A549 (cell line): ENCODE measurements around the gene MAN2C1. TPM values are rescaled to one million over a fixed set of nuclear protein-coding genes. Genes with fewer than 3 reads are reported as not detected.

Experiments
- ATAC-seq, 2 experiments: fragments of 200-7000 bp in 1 of 2; fragments of >200 bp in 1 of 2; cut with Nextera tagmentation in 1 of 2; cut with Tn5 transposase in 1 of 2; 3 replicates each; pipeline versions ENCODE4 v1.8.0 to v1.9.1; 2018 to 2020; ENCODE audit warnings: mild to moderate bottlenecking in 1 of 2, moderate library complexity in 1 of 2
- CTCF ChIA-PET: fragments of 300-600 bp; sonication (Branson Sonifier 250); formaldehyde crosslinking; extraction: SDS; loops from one replicate; lab custom pipeline; 2021; ENCODE audit warnings: antibody characterized with exemption, inconsistent platforms; lab: Yijun Ruan, JAX
- POLR2A ChIA-PET: fragments of 350-600 bp; formaldehyde crosslinking; extraction: SDS; loops from one replicate; lab custom pipeline; 2021; ENCODE audit warnings: antibody characterized with exemption, inconsistent platforms; lab: Yijun Ruan, JAX
- DNase-seq, 2 experiments: peaks; one replicate each; pipeline versions ENCODE4 v3.0.0 to v3.0.0-alpha.2; 2011 to 2016; ENCODE audit warnings: low read depth in 1 of 2, low spot score in 1 of 2
- FAIRE-seq: peaks from 2 replicates; lab custom pipeline; 2011; peaks lifted over from hg19 to GRCh38; lab: Jason Lieb, UNC
- H3K27ac ChIP-seq, 2 experiments: fragments of >200 bp; sonication (Bioruptor Twin); formaldehyde crosslinking; 3 replicates each; pipeline ENCODE4 v1.5.1; 2016 to 2017
- H3K4me1 ChIP-seq: fragments of >200 bp; sonication (Bioruptor Twin); formaldehyde crosslinking; 3 replicates; pipeline ENCODE4 v1.6.1; 2016
- H3K4me2 ChIP-seq: fragments of >200 bp; sonication (Bioruptor Twin); formaldehyde crosslinking; 3 replicates; pipeline ENCODE4 v1.6.1; 2016
- H3K4me3 ChIP-seq: fragments of >200 bp; sonication (Bioruptor Twin); formaldehyde crosslinking; 3 replicates; pipeline ENCODE4 v1.5.1; 2016
- H3K9me3 ChIP-seq: fragments of >200 bp; sonication (Bioruptor Twin); formaldehyde crosslinking; 3 replicates; pipeline ENCODE4 v1.6.1; 2016
- BHLHE40 ChIP-seq: IDR thresholded peaks from 2 replicates; pipeline ENCODE4 v1.6.1; 2012; ENCODE audit warnings: low read depth, low read length, inconsistent platforms
- CBX8 ChIP-seq: fragments of 200-600 bp; sonication (generic); IDR thresholded peaks from 2 replicates; pipeline ENCODE4 v1.6.1; 2016
- CEBPB ChIP-seq, 2 experiments: fragments of >200 bp in 1 of 2; sonication (Bioruptor Twin) in 1 of 2; formaldehyde crosslinking in 1 of 2; IDR thresholded peaks; 2 replicates each; pipeline ENCODE4 v1.6.1; 2012 to 2016
- CHD2 ChIP-seq: fragments of 150-350 bp; IDR thresholded peaks from 2 replicates; pipeline ENCODE4 v1.6.1; 2014; ENCODE audit warnings: low read length; ENCODE audit not compliant: partially characterized antibody
- E2F6 ChIP-seq: IDR thresholded peaks from 2 replicates; pipeline ENCODE4 v1.6.1; 2012; ENCODE audit warnings: low read depth, borderline replicate concordance
- ELK1 ChIP-seq: fragments of 150-350 bp; IDR thresholded peaks from 2 replicates; pipeline ENCODE4 v1.6.1; 2014; ENCODE audit warnings: low read depth, mild to moderate bottlenecking, low read length
- ESRRA ChIP-seq: fragments of 150-350 bp; IDR thresholded peaks from 2 replicates; pipeline ENCODE4 v1.6.1; 2014; ENCODE audit warnings: mild to moderate bottlenecking, low read length, borderline replicate concordance
- FOSB ChIP-seq: fragments of 250-450 bp; sonication (Bioruptor Pico); IDR thresholded peaks from 2 replicates; pipeline ENCODE4 v1.5.0; 2020; ENCODE audit warnings: mild to moderate bottlenecking, moderate library complexity
- FOSL2 ChIP-seq, 2 experiments: fragments of 450-650 bp in 1 of 2; fragments of >200 bp in 1 of 2; sonication (Bioruptor Twin) in 1 of 2; formaldehyde crosslinking; IDR thresholded peaks; 2 replicates each; pipeline versions ENCODE4 v1.5.0 to v1.6.1; 2016 to 2020; ENCODE audit warnings: mild to moderate bottlenecking in 1 of 2, moderate library complexity in 1 of 2
- HDAC2 ChIP-seq: fragments of 200-600 bp; sonication (generic); IDR thresholded peaks from 2 replicates; pipeline ENCODE4 v1.6.1; 2016
- HEYL ChIP-seq: fragments of 250-450 bp; sonication (Bioruptor Pico); IDR thresholded peaks from 2 replicates; pipeline ENCODE4 v1.8.0; 2021; ENCODE audit warnings: mild to moderate bottlenecking, moderate library complexity
- HOXA7 ChIP-seq: fragments of 250-450 bp; sonication (Bioruptor Pico); IDR thresholded peaks from 2 replicates; pipeline ENCODE4 v1.5.0; 2020; ENCODE audit warnings: mild to moderate bottlenecking, moderate library complexity
- HOXB13 ChIP-seq: fragments of 250-450 bp; sonication (Bioruptor Pico); IDR thresholded peaks from 2 replicates; pipeline ENCODE4 v1.5.0; 2020; ENCODE audit warnings: low read depth, mild to moderate bottlenecking, moderate library complexity
- JUNB ChIP-seq: fragments of >200 bp; sonication (Bioruptor Twin); formaldehyde crosslinking; IDR thresholded peaks from 2 replicates; pipeline ENCODE4 v1.6.1; 2016
- KDM1A ChIP-seq: fragments of 200-600 bp; sonication (generic); IDR thresholded peaks from 2 replicates; pipeline ENCODE4 v1.6.1; 2016; ENCODE audit warnings: low read depth, mild to moderate bottlenecking
- MAFK ChIP-seq: fragments of 450-650 bp; IDR thresholded peaks from 2 replicates; pipeline ENCODE4 v1.6.1; 2014; ENCODE audit not compliant: partially characterized antibody
- MAZ ChIP-seq: fragments of 150-350 bp; IDR thresholded peaks from 2 replicates; pipeline ENCODE4 v1.6.1; 2014; ENCODE audit warnings: antibody characterized with exemption, low read depth, low read length, borderline replicate concordance
- MYC ChIP-seq: IDR thresholded peaks from 2 replicates; pipeline ENCODE4 v1.6.1; 2012; ENCODE audit warnings: mild to moderate bottlenecking, inconsistent platforms, low read length, improper control_type of control experiment, borderline replicate concordance
- PHF8 ChIP-seq: fragments of 200-600 bp; sonication (generic); IDR thresholded peaks from 2 replicates; pipeline ENCODE4 v1.6.1; 2016; ENCODE audit warnings: low read depth, mild to moderate bottlenecking, antibody characterized with exemption, moderate library complexity, borderline replicate concordance
- POLR2A ChIP-seq: IDR thresholded peaks from 2 replicates; pipeline ENCODE4 v1.6.1; 2012; ENCODE audit warnings: mild to moderate bottlenecking, low read length
- RAD21 ChIP-seq, 2 experiments: fragments of >200 bp in 1 of 2; sonication (Bioruptor Twin) in 1 of 2; formaldehyde crosslinking in 1 of 2; IDR thresholded peaks in 1 of 2; conservative IDR thresholded peaks in 1 of 2; 2 replicates in 1 of 2; 3 replicates in 1 of 2; pipeline ENCODE4 v1.6.1; 2012 to 2018; ENCODE audit warnings: inconsistent platforms in 1 of 2
- RARB ChIP-seq: fragments of 250-450 bp; sonication (Bioruptor Pico); IDR thresholded peaks from 2 replicates; pipeline ENCODE4 v1.8.0; 2021; ENCODE audit warnings: mild to moderate bottlenecking, moderate library complexity
- RFX5 ChIP-seq: fragments of 450-650 bp; IDR thresholded peaks from 2 replicates; pipeline ENCODE4 v1.7.1; 2014; ENCODE audit warnings: antibody characterized with exemption, mild to moderate bottlenecking, moderate library complexity
- SMC3 ChIP-seq: fragments of >200 bp; sonication (Bioruptor Twin); formaldehyde crosslinking; IDR thresholded peaks from 3 replicates; pipeline ENCODE4 v1.6.1; 2018; ENCODE audit warnings: inconsistent platforms
- ZFP36 ChIP-seq: fragments of 450-650 bp; IDR thresholded peaks from 2 replicates; pipeline ENCODE4 v1.6.1; 2014; ENCODE audit warnings: borderline replicate concordance; ENCODE audit not compliant: partially characterized antibody
- WGBS: methylation state at CpG from one replicate; pipeline ENCODE4 v1.1.6; 2017; ENCODE audit errors: missing lambda C conversion rate; 5-methylcytosine and 5-hydroxymethylcytosine counted together
- polyA plus RNA-seq, 4 experiments: library from polyadenylated mRNA; depleted of rRNA in 3 of 4; stranded (reverse); fragments of >200 nt; fragmentation: RNase III in 1 of 4; extraction: RNeasy Plus Mini Kit Qiagen cat#74134 plus additional on column Dnase treatment in 1 of 4; gene quantifications; 2 replicates in 3 of 4; 3 replicates in 1 of 4; pipeline ENCODE4 v1.2.3, GENCODE V29; 2011 to 2017
- TF ChIP-seq, protein P1 (sequence below): fragments of 250-450 bp; sonication (Bioruptor Pico); IDR thresholded peaks from 2 replicates; pipeline ENCODE4 v1.5.0; 2020; ENCODE audit warnings: low read depth, mild to moderate bottlenecking, moderate library complexity
- TF ChIP-seq, protein P2 (sequence below): IDR thresholded peaks from 2 replicates; pipeline ENCODE4 v1.6.1; 2012
- TF ChIP-seq, protein P3 (sequence below): fragments of 450-650 bp; IDR thresholded peaks from 2 replicates; pipeline ENCODE4 v1.6.1; 2014; ENCODE audit warnings: antibody characterized with exemption

MAN2C1 gene
- polyA plus RNA-seq, 2 of the 4 experiments (the other 2 are of a cell fraction) = 47.7 to 117 TPM

GRCh38 chr15:75410196-75410595 lies 41.8 kb upstream of the MAN2C1 start:
- Histone ChIP-seq H3K27ac (no peak overlapping the region), H3K4me1 (no peaks in the 10 kb centered on the region), H3K9me3 (no peaks in the 10 kb centered on the region), H3K4me3 (no peak overlapping the region), H3K4me2 (no peak overlapping the region)
- FAIRE-seq = no peak
- POLR2A ChIA-PET = no interaction called here
- CTCF ChIA-PET = no interaction called here
- no peak for DNase-seq
- no peak for TF ChIP-seq HOXA7 (CRISPR knock-in tag)
- no peak for ATAC-seq
- 89% methylated on average over 6 of the region's 6 CpGs for WGBS

- no peak for FAIRE-seq
- WGBS = 64% methylated on average over 1 of the region's 1 CpG
- Histone ChIP-seq H3K27ac (no peak overlapping the region), H3K4me1 (no peaks in the 10 kb centered on the region), H3K9me3 (no peaks in the 10 kb centered on the region), H3K4me2 (no peak overlapping the region), H3K4me3 (no peak overlapping the region)
- ChIA-PET CTCF (interaction anchor here (0.6 to 3.5 kb wide), 4 partner anchors 8 to 578 kb away, joined by 4 to 14 read pairs (median 4); no protein-coding TSS in a partner anchor), POLR2A (no interaction called here)
- DNase-seq = no peak
- no peak for TF ChIP-seq CBX8
- no peak for TF ChIP-seq MAZ
- no peak for TF ChIP-seq HEYL (CRISPR knock-in tag)
- no peak for TF ChIP-seq BHLHE40
- no peak for TF ChIP-seq CEBPB (IDR thresholded peaks at IDR 0.05)
- no peak for TF ChIP-seq HOXB13
- no peak for TF ChIP-seq HDAC2
- no peak for TF ChIP-seq RAD21 (conservative IDR thresholded peaks at IDR 0.05 in 1 of 2, IDR thresholded peaks at IDR 0.05 in 1 of 2)
- TF ChIP-seq, protein P1, sequence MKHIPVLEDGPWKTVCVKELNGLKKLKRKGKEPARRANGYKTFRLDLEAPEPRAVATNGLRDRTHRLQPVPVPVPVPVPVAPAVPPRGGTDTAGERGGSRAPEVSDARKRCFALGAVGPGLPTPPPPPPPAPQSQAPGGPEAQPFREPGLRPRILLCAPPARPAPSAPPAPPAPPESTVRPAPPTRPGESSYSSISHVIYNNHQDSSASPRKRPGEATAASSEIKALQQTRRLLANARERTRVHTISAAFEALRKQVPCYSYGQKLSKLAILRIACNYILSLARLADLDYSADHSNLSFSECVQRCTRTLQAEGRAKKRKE (CRISPR knock-in tag) = no peak
- no peak for TF ChIP-seq ELK1
- no peak for TF ChIP-seq RARB (CRISPR knock-in tag)
- no peak for TF ChIP-seq CHD2
- no peak for TF ChIP-seq E2F6
- no peak for TF ChIP-seq JUNB
- no peak for TF ChIP-seq KDM1A
- TF ChIP-seq PHF8 = no peak
- no peak for TF ChIP-seq POLR2A
- TF ChIP-seq MAFK = no peak
- no peak for TF ChIP-seq ZFP36
- no peak for ATAC-seq
Measured at GRCh38 chr15:75407083-75407482, 38.7 kb upstream of the MAN2C1 start.

DNA sequence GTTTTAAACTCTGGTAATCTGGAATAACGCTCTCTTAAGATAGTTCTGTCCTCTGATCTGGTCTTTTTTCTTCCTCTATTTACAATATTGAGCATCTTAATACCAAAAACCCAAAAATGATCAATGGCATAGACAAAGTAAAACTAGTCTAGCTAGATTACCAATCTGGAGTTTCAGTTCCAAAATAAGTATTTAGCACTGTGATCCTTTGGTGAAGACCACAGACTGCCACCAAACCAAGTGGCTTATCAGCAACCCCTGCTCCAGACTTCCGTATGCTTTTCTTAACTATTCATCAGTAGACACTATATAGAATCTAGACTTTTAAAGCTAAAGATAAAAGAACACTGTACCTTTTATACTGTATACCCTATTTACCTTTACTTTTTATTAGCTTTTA lies 35.5 kb upstream of the MAN2C1 start:
- DNase-seq = no peak
- CTCF ChIA-PET = interaction anchor here (0.6 to 3.5 kb wide), 8 partner anchors 8 to 280 kb away, joined by 3 to 14 read pairs (median 4); no protein-coding TSS in a partner anchor
- Histone ChIP-seq H3K9me3 (no peaks in the 10 kb centered on the region), H3K4me1 (no peaks in the 10 kb centered on the region), H3K4me2 (no peak overlapping the region), H3K27ac (no peak overlapping the region), H3K4me3 (no peak overlapping the region)
- ATAC-seq = no peak
- 94% methylated on average over 2 of the region's 2 CpGs for WGBS
- POLR2A ChIA-PET = no interaction called here
- TF ChIP-seq HOXB13 (no peak), RARB (CRISPR knock-in tag) (no peak), CEBPB (IDR thresholded peaks at IDR 0.05) (no peak), POLR2A (no peak), MYC (no peak), SMC3 (no peak), RAD21 (conservative IDR thresholded peaks at IDR 0.05 in 1 of 2, IDR thresholded peaks at IDR 0.05 in 1 of 2) (no peak), RFX5 (no peak), FOSB (CRISPR knock-in tag) (no peak), ESRRA (no peak), FOSL2 (IDR thresholded peaks at IDR 0.05) (no peak), FOSL2 (CRISPR knock-in tag; IDR thresholded peaks at IDR 0.05) (no peak), MAFK (no peak)
- TF ChIP-seq, protein P2, sequence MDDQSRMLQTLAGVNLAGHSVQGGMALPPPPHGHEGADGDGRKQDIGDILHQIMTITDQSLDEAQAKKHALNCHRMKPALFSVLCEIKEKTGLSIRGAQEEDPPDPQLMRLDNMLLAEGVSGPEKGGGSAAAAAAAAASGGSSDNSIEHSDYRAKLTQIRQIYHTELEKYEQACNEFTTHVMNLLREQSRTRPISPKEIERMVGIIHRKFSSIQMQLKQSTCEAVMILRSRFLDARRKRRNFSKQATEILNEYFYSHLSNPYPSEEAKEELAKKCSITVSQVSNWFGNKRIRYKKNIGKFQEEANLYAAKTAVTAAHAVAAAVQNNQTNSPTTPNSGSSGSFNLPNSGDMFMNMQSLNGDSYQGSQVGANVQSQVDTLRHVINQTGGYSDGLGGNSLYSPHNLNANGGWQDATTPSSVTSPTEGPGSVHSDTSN = no peak
- TF ChIP-seq, protein P3, sequence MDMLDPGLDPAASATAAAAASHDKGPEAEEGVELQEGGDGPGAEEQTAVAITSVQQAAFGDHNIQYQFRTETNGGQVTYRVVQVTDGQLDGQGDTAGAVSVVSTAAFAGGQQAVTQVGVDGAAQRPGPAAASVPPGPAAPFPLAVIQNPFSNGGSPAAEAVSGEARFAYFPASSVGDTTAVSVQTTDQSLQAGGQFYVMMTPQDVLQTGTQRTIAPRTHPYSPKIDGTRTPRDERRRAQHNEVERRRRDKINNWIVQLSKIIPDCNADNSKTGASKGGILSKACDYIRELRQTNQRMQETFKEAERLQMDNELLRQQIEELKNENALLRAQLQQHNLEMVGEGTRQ = no peak
- FAIRE-seq = no peak
